ENCODE measurements around the gene SLC29A3. TPM values are rescaled to one million over a fixed set of nuclear protein-coding genes. Genes with fewer than 3 reads are reported as not detected.

SLC29A3 gene
- total and polyA plus RNA-seq, 2 donors (not counting 1 experiment from before 2014, with no cell fraction given): 0.90 to 2.3 TPM

- DNase-seq (ENCODE audit: low read depth in 2 of 2): no peak
- Histone ChIP-seq H3K79me2 (ENCODE audit: control insufficient read depth, insufficient read depth, low read length) (no peaks in the 10 kb centered on the region), H3K27ac (ENCODE audit: insufficient read depth, low read length) (no peak overlapping the region), H3K36me3 (ENCODE audit: control insufficient read depth, insufficient read depth, low read length) (no peaks in the 10 kb centered on the region), H3K9ac (ENCODE audit: insufficient read depth, low read length) (no peak overlapping the region), H4K20me1 (ENCODE audit: control insufficient read depth, extremely low read depth, insufficient read depth, low read length) (no peaks in the 10 kb centered on the region), H2AFZ (ENCODE audit: low read length) (no peak overlapping the region), H3K27me3 (ENCODE audit: control insufficient read depth, insufficient read depth, low read length) (peaks cover 3% of the 10 kb centered on the region), H3K4me1 (ENCODE audit: control insufficient read depth, extremely low read depth, insufficient read depth, low read length) (no peaks in the 10 kb centered on the region), H3K4me3 (replicated peaks in 1 of 4; ENCODE audit: control extremely low read depth in 1 of 4, insufficient read depth in 1 of 4, low read depth in 3 of 4, low read length in 4 of 4) (no peak overlapping the region), H3K9me3 (ENCODE audit: control insufficient read depth, insufficient read depth, low read depth, low read length) (no peaks in the 10 kb centered on the region), H3K4me2 (ENCODE audit: extremely low read depth, insufficient read depth, low read length) (no peak overlapping the region)
- TF ChIP-seq CTCF (conservative IDR thresholded peaks at IDR 0.05 in 1 of 2, IDR thresholded peaks at IDR 0.05 in 1 of 2; ENCODE audit: low read depth in 1 of 2, low read length in 2 of 2) (no peak), EZH2 (IDR thresholded peaks at IDR 0.05; ENCODE audit: low read length, missing control alignments) (no peak)
These were observed 26.0 kb downstream of the SLC29A3 start for GRCh38 chr10:71344993-71345480.

- Histone ChIP-seq H3K36me3 (ENCODE audit: control insufficient read depth, insufficient read depth, low read length) (no peaks in the 10 kb centered on the region), H3K27ac (ENCODE audit: insufficient read depth, low read length) (no peak overlapping the region), H3K27me3 (ENCODE audit: control insufficient read depth, insufficient read depth, low read length) (peaks cover 3% of the 10 kb centered on the region), H3K4me2 (ENCODE audit: extremely low read depth, insufficient read depth, low read length) (no peak overlapping the region), H3K9me3 (ENCODE audit: control insufficient read depth, insufficient read depth, low read depth, low read length) (no peaks in the 10 kb centered on the region), H3K9ac (ENCODE audit: insufficient read depth, low read length) (no peak overlapping the region), H4K20me1 (ENCODE audit: control insufficient read depth, extremely low read depth, insufficient read depth, low read length) (no peaks in the 10 kb centered on the region), H3K4me1 (ENCODE audit: control insufficient read depth, extremely low read depth, insufficient read depth, low read length) (no peaks in the 10 kb centered on the region), H3K4me3 (replicated peaks in 1 of 4; ENCODE audit: control extremely low read depth in 1 of 4, insufficient read depth in 1 of 4, low read depth in 3 of 4, low read length in 4 of 4) (no peak overlapping the region), H2AFZ (ENCODE audit: low read length) (no peak overlapping the region), H3K79me2 (ENCODE audit: control insufficient read depth, insufficient read depth, low read length) (no peaks in the 10 kb centered on the region)
- TF ChIP-seq EZH2 (IDR thresholded peaks at IDR 0.05; ENCODE audit: low read length, missing control alignments) (no peak), CTCF (conservative IDR thresholded peaks at IDR 0.05 in 1 of 2, IDR thresholded peaks at IDR 0.05 in 1 of 2; ENCODE audit: low read depth in 1 of 2, low read length in 2 of 2) (no peak)
- no peak for DNase-seq (ENCODE audit: low read depth in 2 of 2)
These were observed 26.6 kb downstream of the SLC29A3 start for GRCh38 chr10:71345694-71346093.

- no peaks in the 10 kb centered on the region for H4K20me1 ChIP-seq (ENCODE audit: control insufficient read depth, extremely low read depth, insufficient read depth, low read length)
- DNase-seq (ENCODE audit: low read depth in 2 of 2): no peak
- H3K4me1 ChIP-seq (ENCODE audit: control insufficient read depth, extremely low read depth, insufficient read depth, low read length): no peaks in the 10 kb centered on the region
- no peaks in the 10 kb centered on the region for H3K79me2 ChIP-seq (ENCODE audit: control insufficient read depth, insufficient read depth, low read length)
- H3K4me2 ChIP-seq (ENCODE audit: extremely low read depth, insufficient read depth, low read length): no peak overlapping the region
- no peak overlapping the region for H3K27ac ChIP-seq (ENCODE audit: insufficient read depth, low read length)
- H3K9me3 ChIP-seq (ENCODE audit: control insufficient read depth, insufficient read depth, low read depth, low read length): no peaks in the 10 kb centered on the region
- no peaks in the 10 kb centered on the region for H3K36me3 ChIP-seq (ENCODE audit: control insufficient read depth, insufficient read depth, low read length)
- H3K9ac ChIP-seq (ENCODE audit: insufficient read depth, low read length): no peak overlapping the region
- TF ChIP-seq CTCF (conservative IDR thresholded peaks at IDR 0.05 in 1 of 2, IDR thresholded peaks at IDR 0.05 in 1 of 2; ENCODE audit: low read depth in 1 of 2, low read length in 2 of 2): no peak
- TF ChIP-seq EZH2 (IDR thresholded peaks at IDR 0.05; ENCODE audit: low read length, missing control alignments): no peak
- peaks cover 3% of the 10 kb centered on the region for H3K27me3 ChIP-seq (ENCODE audit: control insufficient read depth, insufficient read depth, low read length)
- no peak overlapping the region for H3K4me3 ChIP-seq (replicated peaks in 1 of 4; ENCODE audit: control extremely low read depth in 1 of 4, insufficient read depth in 1 of 4, low read depth in 3 of 4, low read length in 4 of 4)
- no peak overlapping the region for H2AFZ ChIP-seq (ENCODE audit: low read length)
These were observed 27.7 kb downstream of the SLC29A3 start for GRCh38 chr10:71346731-71347130.
